Astrocyte of the spinal cord (primary cell): ENCODE measurements around the gene CDC42SE2.
A peak's percentile ranks its signal among the peaks of the same experiment; 100 is the strongest.

Experiments
- DNase-seq: peaks from one replicate; pipeline ENCODE4 v3.0.0; 2011; ENCODE audit warnings: low read depth, low spot score
- H3K4me3 ChIP-seq: 2 replicates; pipeline ENCODE4 v1.5.1; 2011; ENCODE audit warnings: low read depth, mild to moderate bottlenecking, low read length, moderate library complexity
- in situ Hi-C: cut with HindIII; loops from 2 replicates; pipeline ENCODE4 v1.10.0; 2017; ENCODE audit warnings: low sequenced_read_pairs
- TF ChIP-seq, protein P1 (sequence below): IDR thresholded peaks from 2 replicates; pipeline ENCODE4 v1.5.1; 2012; ENCODE audit warnings: low read depth, mild to moderate bottlenecking, low read length, inconsistent platforms

The CDC42SE2 gene

GRCh38 chr5:131221888-131222287, 42.0 kb upstream of the CDC42SE2 start:
- peak; percentile 30 for DNase-seq
- TF ChIP-seq, protein P1, sequence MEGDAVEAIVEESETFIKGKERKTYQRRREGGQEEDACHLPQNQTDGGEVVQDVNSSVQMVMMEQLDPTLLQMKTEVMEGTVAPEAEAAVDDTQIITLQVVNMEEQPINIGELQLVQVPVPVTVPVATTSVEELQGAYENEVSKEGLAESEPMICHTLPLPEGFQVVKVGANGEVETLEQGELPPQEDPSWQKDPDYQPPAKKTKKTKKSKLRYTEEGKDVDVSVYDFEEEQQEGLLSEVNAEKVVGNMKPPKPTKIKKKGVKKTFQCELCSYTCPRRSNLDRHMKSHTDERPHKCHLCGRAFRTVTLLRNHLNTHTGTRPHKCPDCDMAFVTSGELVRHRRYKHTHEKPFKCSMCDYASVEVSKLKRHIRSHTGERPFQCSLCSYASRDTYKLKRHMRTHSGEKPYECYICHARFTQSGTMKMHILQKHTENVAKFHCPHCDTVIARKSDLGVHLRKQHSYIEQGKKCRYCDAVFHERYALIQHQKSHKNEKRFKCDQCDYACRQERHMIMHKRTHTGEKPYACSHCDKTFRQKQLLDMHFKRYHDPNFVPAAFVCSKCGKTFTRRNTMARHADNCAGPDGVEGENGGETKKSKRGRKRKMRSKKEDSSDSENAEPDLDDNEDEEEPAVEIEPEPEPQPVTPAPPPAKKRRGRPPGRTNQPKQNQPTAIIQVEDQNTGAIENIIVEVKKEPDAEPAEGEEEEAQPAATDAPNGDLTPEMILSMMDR, result no peak
- in situ Hi-C loops, result no loop called here
- H3K4me3 ChIP-seq, result no peak overlapping the region

DNA sequence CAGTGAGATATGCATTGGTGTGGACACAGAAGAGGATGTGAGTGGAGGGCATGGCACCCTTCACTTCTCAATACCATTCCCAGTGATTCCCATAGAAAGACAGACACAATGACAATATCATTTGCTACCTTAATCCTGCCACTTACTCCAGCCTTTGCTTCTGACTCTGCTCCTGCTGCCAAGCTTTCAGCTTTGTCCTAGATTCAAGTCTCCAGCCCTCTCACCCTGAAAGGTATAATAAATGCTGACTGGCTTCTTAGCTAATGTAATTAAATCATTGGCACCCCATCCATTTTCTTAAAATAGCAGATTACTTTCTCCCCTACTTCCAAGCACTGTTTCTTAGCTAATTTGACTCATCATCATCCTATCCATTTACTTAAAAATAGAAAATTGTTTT, 41.1 kb upstream of the CDC42SE2 start:
- H3K4me3 ChIP-seq, result no peak overlapping the region
- DNase-seq, result no peak
- in situ Hi-C loops, result no loop called here
- TF ChIP-seq, protein P1, result no peak

GRCh38 chr5:131223751-131224386, 40.0 kb upstream of the CDC42SE2 start:
- in situ Hi-C loops, result no loop called here

GRCh38 chr5:131224387-131225201, 39.3 kb upstream of the CDC42SE2 start:
- TF ChIP-seq, protein P1, result no peak
- no peak for DNase-seq
- in situ Hi-C loops, result no loop called here
- no peak overlapping the region for H3K4me3 ChIP-seq

More at GRCh38 chr5:131223751-131224386, 40.0 kb upstream of the CDC42SE2 start:
- H3K4me3 ChIP-seq, result no peak overlapping the region
- no peak for DNase-seq
- TF ChIP-seq, protein P1, result no peak

GRCh38 chr5:131225282-131225974, 38.4 kb upstream of the CDC42SE2 start:
- no peak overlapping the region for H3K4me3 ChIP-seq
- DNase-seq, result no peak
- in situ Hi-C loops, result no loop called here
- TF ChIP-seq, protein P1, result no peak

GRCh38 chr5:131226899-131227298, 37.0 kb upstream of the CDC42SE2 start:
- TF ChIP-seq, protein P1, result no peak
- DNase-seq, result no peak

More at GRCh38 chr5:131226899-131227298, 37.0 kb upstream of the CDC42SE2 start:
- in situ Hi-C loops, result no loop called here
- no peak overlapping the region for H3K4me3 ChIP-seq
